Urinary bladder (tissue), 4 donors: ENCODE results near the gene SLU7. TPM values are rescaled to one million over a fixed set of nuclear protein-coding genes. Genes with fewer than 3 reads are reported as not detected.

Experiments
- DNase-seq: peaks from one replicate; pipeline ENCODE4 v3.0.0-alpha.2; 2015; ENCODE audit errors: extremely low spot score
- H3K27ac ChIP-seq: one replicate; pipeline ENCODE4 v1.5.1; 2013; ENCODE audit warnings: low read depth, mild to moderate bottlenecking, moderate library complexity
- H3K36me3 ChIP-seq: one replicate; pipeline ENCODE4 v1.6.1; 2013; ENCODE audit warnings: mild to moderate bottlenecking, moderate library complexity; ENCODE audit not compliant: insufficient read depth
- H3K4me1 ChIP-seq: one replicate; pipeline ENCODE4 v1.6.1; 2013; ENCODE audit warnings: mild to moderate bottlenecking, moderate library complexity; ENCODE audit not compliant: insufficient read depth
- H3K4me3 ChIP-seq: one replicate; pipeline ENCODE4 v1.5.1; 2013; ENCODE audit warnings: low read depth, low read length
- WGBS: extraction: QIAGEN DNeasy Blood & Tissue Kit; methylation state at CpG from one replicate; pipeline ENCODE4 v1.1.7; 2013; 5-methylcytosine and 5-hydroxymethylcytosine counted together
- polyA plus RNA-seq: library from polyadenylated mRNA; stranded (reverse); fragments of 200-250 nt; gene quantifications from one replicate; pipeline ENCODE4 v1.2.3, GENCODE V29; 2013
- total RNA-seq: library from RNA; depleted of rRNA; stranded (reverse); fragments of >200 nt; gene quantifications from one replicate; pipeline ENCODE4 v1.2.3, GENCODE V29; 2014
- donor health status: healthy with polysubstance abuse.
- donor health status: healthy.

The SLU7 gene
- total and polyA plus RNA-seq, 2 donors = 35.7 to 39.7 TPM

DNA sequence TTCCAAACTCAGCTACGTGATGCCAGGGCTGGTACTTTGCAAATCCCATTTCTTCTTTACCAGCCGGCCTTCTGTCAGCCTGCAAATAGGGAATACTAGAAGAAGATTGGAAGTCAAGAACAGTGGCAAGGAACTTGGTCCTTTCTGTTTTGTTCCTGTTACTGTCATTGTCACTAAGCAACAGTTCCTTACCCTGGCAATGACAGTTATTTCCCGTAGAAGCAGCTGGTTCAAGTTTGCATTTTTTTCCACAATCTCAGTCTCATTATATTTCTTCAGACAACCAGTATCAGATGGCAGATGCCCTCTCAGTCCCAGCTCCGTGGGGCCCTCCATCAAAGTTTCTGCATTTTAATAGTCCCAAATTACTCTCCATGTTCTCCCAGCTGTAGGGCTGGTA is 39.4 kb downstream of the SLU7 start:
- H3K36me3 ChIP-seq = no peaks in the 10 kb centered on the region
- DNase-seq = no peak
- 53% methylated on average over 4 of the region's 4 CpGs for WGBS
- H3K4me3 ChIP-seq = no peak overlapping the region
- no peaks in the 10 kb centered on the region for H3K4me1 ChIP-seq
- no peak overlapping the region for H3K27ac ChIP-seq

DNA sequence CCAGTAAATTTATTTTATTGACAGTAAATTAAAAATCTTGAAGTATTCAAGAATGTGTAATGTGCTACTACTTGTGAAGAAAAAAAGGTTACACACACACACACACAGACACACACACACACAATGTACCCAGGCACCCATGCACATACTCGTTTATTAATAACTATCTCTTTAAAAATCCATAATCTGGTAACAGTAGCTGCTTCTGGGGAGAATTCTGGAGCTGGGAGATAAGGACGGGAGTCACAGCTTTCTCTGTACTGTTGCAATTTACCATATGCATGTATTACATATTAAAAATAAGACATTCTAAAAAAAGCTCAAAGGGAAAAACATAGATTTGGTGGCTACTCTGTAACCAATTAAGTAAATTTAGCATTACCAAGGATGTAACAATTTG is 40.6 kb downstream of the SLU7 start:
- WGBS = 74% methylated on average over 2 of the region's 2 CpGs
- Histone ChIP-seq H3K27ac (no peak overlapping the region), H3K4me1 (no peaks in the 10 kb centered on the region), H3K36me3 (no peaks in the 10 kb centered on the region), H3K4me3 (no peak overlapping the region)
- DNase-seq = no peak

DNA sequence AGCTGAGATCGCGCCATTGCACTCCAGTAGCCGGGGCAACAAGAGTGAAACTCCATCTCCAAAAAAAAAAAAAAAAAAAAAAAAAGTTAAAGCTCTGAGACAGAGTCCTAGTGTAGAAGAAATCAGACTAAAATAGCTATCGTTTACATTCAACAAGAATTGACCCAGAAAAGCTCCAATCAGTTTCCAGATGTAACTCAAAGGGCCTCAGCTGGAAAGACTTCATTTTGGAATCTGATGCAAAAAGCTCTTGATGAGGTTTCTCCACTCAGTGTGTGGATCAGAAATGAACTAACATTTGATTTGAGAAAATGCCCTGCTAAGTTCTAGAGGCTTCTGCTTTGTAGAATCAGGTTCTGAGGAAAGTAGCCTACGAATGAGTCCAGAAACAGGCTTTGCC is 41.2 kb downstream of the SLU7 start:
- DNase-seq = no peak
- H3K4me3 ChIP-seq = no peak overlapping the region

DNA sequence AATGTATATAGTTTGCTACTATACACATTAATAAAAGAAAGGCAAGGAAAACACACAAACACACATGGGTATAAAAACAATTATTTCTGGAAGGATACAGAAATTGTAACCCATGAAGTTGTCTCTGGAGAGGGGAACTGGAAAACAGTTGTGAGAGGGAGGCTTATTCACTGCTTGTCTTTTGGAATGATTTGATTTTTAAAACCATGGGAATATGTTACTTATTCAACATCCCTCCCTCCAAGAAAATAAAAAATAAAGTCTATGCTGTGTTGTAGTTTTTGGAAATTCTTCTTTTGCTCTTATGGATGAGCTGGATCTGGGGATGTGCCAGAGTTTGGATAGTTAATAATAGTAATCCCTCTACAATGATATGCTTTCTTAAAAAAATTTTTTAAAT is 42.5 kb downstream of the SLU7 start:
- DNase-seq = no peak
- no peaks in the 10 kb centered on the region for H3K4me1 ChIP-seq
- no peak overlapping the region for H3K27ac ChIP-seq
- H3K4me3 ChIP-seq = no peak overlapping the region
- no peaks in the 10 kb centered on the region for H3K36me3 ChIP-seq

More for the DNA sequence above, 41.2 kb downstream of the SLU7 start:
- H3K4me1 ChIP-seq = no peaks in the 10 kb centered on the region
- H3K27ac ChIP-seq = no peak overlapping the region
- WGBS = 76% methylated on average over 5 of the region's 5 CpGs
- no peaks in the 10 kb centered on the region for H3K36me3 ChIP-seq

DNA sequence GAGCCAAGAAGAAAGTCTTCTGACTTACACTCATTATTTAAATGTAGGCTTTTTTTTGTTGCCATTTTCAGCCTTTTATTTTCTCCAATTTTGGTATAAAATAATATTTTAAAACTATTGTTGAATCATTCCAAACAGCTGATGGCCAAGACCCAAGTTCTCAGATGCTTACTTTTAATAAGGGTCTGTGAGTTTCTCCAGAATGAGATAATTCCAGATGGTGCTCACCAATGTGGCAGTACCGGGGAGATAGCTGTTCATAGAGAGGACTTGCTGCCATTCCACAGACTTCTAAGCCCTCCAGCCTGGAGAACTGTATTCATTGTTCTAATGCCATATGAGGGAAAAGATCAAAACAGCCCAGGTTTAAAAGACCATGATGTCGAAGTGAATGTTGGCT is 43.2 kb downstream of the SLU7 start:
- Histone ChIP-seq H3K36me3 (no peaks in the 10 kb centered on the region), H3K27ac (no peak overlapping the region), H3K4me3 (no peak overlapping the region), H3K4me1 (no peaks in the 10 kb centered on the region)
- 41% methylated on average over 2 of the region's 2 CpGs for WGBS
- no peak for DNase-seq

DNA sequence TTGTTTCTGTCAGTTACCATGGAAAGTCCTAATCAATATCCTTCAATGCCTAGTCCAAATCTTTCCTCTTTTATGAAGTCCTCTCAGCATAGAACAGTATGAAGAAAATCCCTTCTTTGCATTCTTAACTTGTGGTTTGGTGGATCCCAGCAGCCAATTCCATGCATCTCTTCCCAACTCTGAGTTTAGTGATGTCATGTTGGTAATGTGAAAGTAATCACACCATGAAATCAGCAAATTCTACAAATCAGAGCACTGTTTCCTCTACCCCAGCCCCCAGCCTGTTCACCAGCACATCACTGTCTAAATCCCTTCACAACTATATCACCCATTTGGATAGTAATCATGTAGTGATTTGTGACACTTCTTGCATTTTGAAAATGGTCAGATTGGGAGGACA is 43.7 kb downstream of the SLU7 start:
- no peaks in the 10 kb centered on the region for H3K4me1 ChIP-seq
- H3K4me3 ChIP-seq = no peak overlapping the region
- no peaks in the 10 kb centered on the region for H3K36me3 ChIP-seq
- no peak overlapping the region for H3K27ac ChIP-seq
- DNase-seq = no peak

DNA sequence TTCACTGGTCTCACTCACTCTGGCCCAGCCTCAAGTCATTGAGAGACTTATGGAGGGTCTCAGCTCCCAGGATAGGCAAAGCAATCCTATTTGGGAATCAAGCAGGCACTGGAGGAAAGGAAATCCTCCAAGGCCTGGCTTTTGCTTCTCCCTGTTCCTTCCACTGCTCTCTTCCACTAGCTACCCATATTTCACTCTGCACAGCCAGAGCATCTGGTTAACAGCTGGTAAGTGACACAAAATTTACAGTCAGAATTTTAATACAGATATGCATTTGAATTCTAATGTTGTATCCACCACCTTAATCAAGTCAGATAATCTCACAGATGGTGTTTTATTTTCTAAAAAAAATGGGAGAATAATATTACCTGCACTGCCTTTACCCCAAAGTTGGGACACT is 47.6 kb downstream of the SLU7 start:
- H3K4me1 ChIP-seq = no peaks in the 10 kb centered on the region
- no peak overlapping the region for H3K27ac ChIP-seq
- H3K36me3 ChIP-seq = no peaks in the 10 kb centered on the region
- DNase-seq = no peak
- no peak overlapping the region for H3K4me3 ChIP-seq

DNA sequence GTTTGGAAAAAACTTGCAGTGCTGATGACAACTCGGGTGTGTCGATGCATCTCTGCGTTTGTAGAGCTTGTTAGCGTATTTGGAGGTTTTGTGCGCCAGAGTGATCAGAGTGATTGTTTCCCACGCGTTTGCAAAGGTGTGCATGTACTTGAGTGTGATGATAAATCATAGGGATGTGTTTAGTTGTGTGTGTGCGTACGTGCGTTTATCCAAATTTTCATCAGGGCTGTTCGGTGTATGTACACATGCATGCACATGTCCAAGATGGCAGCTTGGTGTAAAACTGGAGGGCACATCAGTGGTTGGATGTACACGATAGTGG is 48.2 kb downstream of the SLU7 start:
- no peak for DNase-seq
- Histone ChIP-seq H3K4me3 (peak overlapping the region; percentile 61), H3K36me3 (no peaks in the 10 kb centered on the region), H3K27ac (no peak overlapping the region), H3K4me1 (no peaks in the 10 kb centered on the region)
- WGBS = 24% methylated on average over 12 of the region's 12 CpGs

DNA sequence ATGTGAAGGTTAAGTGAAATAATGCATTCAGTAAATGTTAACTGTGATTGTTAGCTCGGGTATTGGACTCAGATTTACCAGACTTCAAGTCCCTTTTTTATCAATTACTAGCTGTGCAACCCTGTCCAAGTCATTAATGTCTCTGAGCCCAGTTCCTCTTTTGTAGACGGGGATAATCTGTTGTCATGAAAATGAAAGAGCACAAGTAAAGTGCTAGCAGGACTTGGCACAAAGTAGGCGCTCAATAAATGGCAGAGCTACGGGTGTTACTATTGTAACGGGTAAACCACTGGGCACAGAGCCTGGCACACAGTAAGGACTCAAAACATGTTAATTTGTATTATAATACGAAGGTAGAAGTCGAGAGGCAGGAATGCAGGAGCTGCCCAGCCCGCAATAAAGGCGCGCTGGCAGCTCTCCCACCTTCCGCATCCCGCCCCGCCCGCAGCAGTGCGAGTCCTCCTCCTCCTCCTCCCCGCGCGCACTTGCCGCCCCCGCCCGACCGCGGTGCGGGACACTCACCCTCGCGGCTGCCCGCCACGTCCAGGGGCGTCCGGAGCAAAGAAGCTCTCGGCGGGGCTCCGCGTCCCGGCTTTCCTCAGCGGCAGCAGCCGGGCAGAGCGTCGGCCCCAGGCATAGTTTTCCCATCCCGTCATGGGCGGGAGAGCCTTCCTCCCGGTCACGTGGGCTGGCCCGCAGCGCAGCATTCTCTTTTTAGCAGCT is 48.7 kb downstream of the SLU7 start, which contains the start of gene C1QTNF2:
TSS of gene C1QTNF2 (minus strand) at position 637 of the 723 bp plus-strand sequence. CDS start 15,615 bp downstream, outside the sequence.
- Histone ChIP-seq H3K27ac (no peak within 1 kb of the TSS), H3K4me3 (peak within 1 kb of the TSS; percentile 61), H3K36me3 (no peaks in the 10 kb centered on the region), H3K4me1 (no peaks in the 10 kb centered on the region)
- WGBS = 2% methylated on average over 45 of the region's 45 CpGs
- peak; percentile 54 for DNase-seq

DNA sequence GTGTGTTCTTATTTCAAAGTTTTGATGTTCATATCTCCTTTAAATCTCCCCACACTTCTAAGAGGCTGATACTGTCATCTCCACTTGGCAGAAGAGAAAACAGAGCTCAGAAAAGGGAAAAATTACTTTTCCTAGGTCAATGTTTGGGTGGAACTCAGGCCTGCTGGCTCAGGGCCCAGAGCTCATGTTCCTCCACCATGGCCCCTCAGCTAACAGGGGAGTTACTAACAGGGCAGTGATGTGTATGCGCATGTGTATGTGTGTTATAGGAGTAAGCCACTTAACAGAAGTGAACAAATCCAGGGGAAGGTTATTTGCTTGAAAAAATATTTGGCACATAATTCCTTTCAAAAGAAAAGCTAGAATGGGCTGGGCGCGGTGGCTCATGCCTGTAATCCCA is 51.0 kb downstream of the SLU7 start:
- WGBS = 93% methylated on average over 3 of the region's 3 CpGs
- Histone ChIP-seq H3K4me1 (no peaks in the 10 kb centered on the region), H3K4me3 (no peak overlapping the region), H3K36me3 (no peaks in the 10 kb centered on the region), H3K27ac (no peak overlapping the region)
- DNase-seq = no peak

DNA sequence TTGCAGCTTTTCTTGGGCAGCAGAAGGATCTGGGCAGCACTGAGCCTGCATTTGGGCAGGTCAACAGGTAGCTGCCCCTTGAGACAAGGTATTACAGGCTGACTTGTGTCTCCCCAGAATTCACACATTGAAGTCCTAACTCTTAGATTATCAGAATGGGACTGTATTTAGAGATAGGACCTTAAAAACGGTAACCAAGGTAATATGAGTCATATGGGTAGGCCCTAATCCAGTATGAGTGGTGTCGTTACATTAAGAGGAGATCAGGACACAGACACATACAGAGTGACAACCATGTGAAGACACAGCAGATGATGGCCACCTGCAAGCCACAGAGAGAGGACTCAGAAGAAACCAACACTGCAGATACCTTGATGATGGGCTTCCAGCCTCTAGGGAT is 51.6 kb downstream of the SLU7 start:
- Histone ChIP-seq H3K36me3 (no peaks in the 10 kb centered on the region), H3K27ac (no peak overlapping the region), H3K4me1 (no peaks in the 10 kb centered on the region), H3K4me3 (no peak overlapping the region)
- 48% methylated on average over 2 of the region's 2 CpGs for WGBS
- DNase-seq = no peak

DNA sequence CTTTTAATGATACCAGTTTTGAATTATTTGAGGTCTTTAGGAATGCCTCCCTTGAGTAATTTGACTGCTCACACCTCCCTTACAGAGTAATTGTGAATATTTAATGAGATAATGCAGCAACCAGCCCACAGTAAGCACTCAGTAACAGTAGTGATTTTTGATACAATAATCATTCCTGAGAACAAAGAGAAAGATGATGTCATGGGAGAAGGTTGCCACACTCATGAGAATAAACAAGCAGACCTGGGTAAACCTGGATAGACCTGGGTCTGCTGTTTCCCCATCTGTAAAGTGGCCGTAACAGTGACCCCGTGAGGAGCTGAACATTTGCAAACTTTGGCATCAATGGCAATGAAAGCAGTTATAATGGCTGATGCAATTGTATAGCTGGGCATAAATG is 52.7 kb downstream of the SLU7 start:
- H3K4me3 ChIP-seq = no peak overlapping the region
- DNase-seq = no peak
- 88% methylated on average over 2 of the region's 2 CpGs for WGBS
- no peaks in the 10 kb centered on the region for H3K36me3 ChIP-seq
- no peaks in the 10 kb centered on the region for H3K4me1 ChIP-seq
- H3K27ac ChIP-seq = no peak overlapping the region

DNA sequence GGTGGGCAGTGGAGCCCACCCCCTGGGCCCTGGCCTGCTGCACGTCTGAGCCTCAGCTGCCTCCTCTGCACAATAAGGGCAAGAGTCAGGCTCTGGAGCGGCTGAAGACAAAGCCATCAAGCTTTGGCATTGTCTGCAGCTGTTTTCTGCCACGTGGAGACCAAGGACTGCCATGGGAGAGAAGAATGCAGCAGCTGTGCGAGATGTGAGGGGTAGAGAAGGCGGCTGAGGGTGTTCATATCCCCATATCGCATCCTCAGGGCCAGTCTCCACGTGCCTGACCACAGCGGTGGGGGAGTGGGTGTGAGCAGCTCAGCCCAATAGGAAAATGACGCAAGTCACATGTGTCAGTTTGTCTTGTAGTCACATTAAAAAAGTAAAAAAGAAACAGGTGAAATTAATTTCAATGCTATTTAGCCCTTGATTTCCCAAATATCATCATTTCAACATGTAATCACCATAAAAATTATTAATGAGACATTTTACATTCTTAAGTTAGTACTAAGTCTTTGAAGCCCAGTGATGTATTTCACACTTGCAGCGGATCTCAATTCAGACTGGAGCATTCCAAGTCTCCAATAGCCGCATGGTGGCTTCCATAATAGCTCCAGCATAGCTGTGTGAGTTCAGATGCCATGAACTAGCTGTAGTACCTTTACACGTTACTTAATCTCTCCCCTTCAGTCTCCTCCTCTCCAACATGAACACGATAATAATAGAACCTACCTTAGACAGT is 55.1 kb downstream of the SLU7 start:
- Histone ChIP-seq H3K4me3 (no peak overlapping the region), H3K4me1 (no peaks in the 10 kb centered on the region), H3K36me3 (no peaks in the 10 kb centered on the region), H3K27ac (no peak overlapping the region)
- 71% methylated on average over 13 of the region's 13 CpGs for WGBS
- DNase-seq = no peak

DNA sequence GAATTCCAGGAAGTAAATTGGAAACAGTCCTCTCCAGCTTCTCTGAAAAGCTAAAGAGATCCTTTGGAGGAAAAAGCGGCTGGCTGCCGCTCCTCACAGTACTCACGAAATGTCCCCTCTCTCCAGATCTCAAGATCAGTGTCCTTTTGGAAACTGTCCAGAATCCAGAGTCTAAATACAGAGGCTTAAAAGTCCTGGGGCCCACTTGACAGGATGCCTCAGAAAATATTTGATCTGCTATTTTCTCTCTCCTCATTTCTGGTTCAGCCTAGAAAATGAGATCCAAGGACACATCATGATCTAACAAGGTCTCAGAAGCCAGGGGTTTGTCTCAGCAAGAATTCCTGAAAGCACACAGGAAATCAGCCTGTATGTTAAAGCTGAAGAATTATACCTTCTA is 55.7 kb downstream of the SLU7 start:
- Histone ChIP-seq H3K4me3 (no peak overlapping the region), H3K36me3 (no peaks in the 10 kb centered on the region), H3K4me1 (no peaks in the 10 kb centered on the region), H3K27ac (no peak overlapping the region)
- DNase-seq = peak; percentile 39
- 39% methylated on average over 3 of the region's 3 CpGs for WGBS
